Lung (tissue), 12 donors: ENCODE measurements around the gene C18orf54. TPM values are rescaled to one million over a fixed set of nuclear protein-coding genes. Genes with fewer than 3 reads are reported as not detected.
A peak's percentile ranks its signal among the peaks of the same experiment; 100 is the strongest.

Experiments
- ATAC-seq: fragments of 200-7000 bp; cut with Tn5 transposase; one replicate; pipeline ENCODE4 v1.9.1; 2020; ENCODE audit warnings: moderate number of reproducible peaks; ENCODE audit not compliant: insufficient read depth, low FRiP score
- DNase-seq, 3 donors: peaks; one replicate each; pipeline ENCODE4 v3.0.0-alpha.2; 2013 to 2017
- H3K27ac ChIP-seq, 2 donors: one replicate each; pipeline ENCODE4 v1.5.1; 2013; ENCODE audit warnings: mild to moderate bottlenecking in 2 of 2, moderate library complexity in 2 of 2, control low read depth in 1 of 2, inconsistent platforms in 1 of 2, low read depth in 1 of 2, low read length in 1 of 2
- H3K27me3 ChIP-seq, 3 donors: one replicate each; pipeline ENCODE4 v1.5.1; 2013; ENCODE audit warnings: low read length in 2 of 3; ENCODE audit not compliant: control insufficient read depth in 3 of 3, insufficient read depth in 3 of 3
- H3K36me3 ChIP-seq, 4 donors: one replicate each; pipeline ENCODE4 v1.5.1; 2013; ENCODE audit warnings: low read length in 4 of 4, mild to moderate bottlenecking in 1 of 4, moderate library complexity in 1 of 4; ENCODE audit not compliant: control insufficient read depth in 4 of 4, insufficient read depth in 4 of 4
- H3K4me1 ChIP-seq, 5 donors: one replicate each; pipeline ENCODE4 v1.5.1; 2013; ENCODE audit warnings: low read length in 5 of 5, mild to moderate bottlenecking in 2 of 5, moderate library complexity in 1 of 5; ENCODE audit not compliant: control insufficient read depth in 5 of 5, insufficient read depth in 5 of 5
- H3K4me3 ChIP-seq: one replicate; pipeline ENCODE4 v1.5.1; 2013; ENCODE audit warnings: mild to moderate bottlenecking, control low read depth, moderate library complexity
- H3K9ac ChIP-seq, 2 donors: one replicate each; pipeline ENCODE4 v1.5.1; 2013; ENCODE audit warnings: low read length in 2 of 2, control low read depth in 1 of 2; ENCODE audit not compliant: insufficient read depth in 1 of 2
- H3K9me3 ChIP-seq, 4 donors: one replicate each; pipeline ENCODE4 v1.5.1; 2013; ENCODE audit warnings: low read length in 3 of 4, mild to moderate bottlenecking in 1 of 4, moderate library complexity in 1 of 4; ENCODE audit not compliant: control insufficient read depth in 4 of 4, insufficient read depth in 3 of 4
- WGBS, 2 donors: extraction: QIAGEN DNeasy Blood & Tissue Kit; methylation state at CpG; one replicate each; pipeline ENCODE4 v1.1.7; 2013; 5-methylcytosine and 5-hydroxymethylcytosine counted together
- polyA plus RNA-seq, 2 donors: library from polyadenylated mRNA; stranded (reverse); fragments of 200-250 nt; gene quantifications; one replicate each; pipeline ENCODE4 v1.2.1, GENCODE V29; 2013
- total RNA-seq, 2 donors: library from RNA; depleted of rRNA in 1 of 2; stranded (reverse); fragments of >200 nt in 1 of 2; gene quantifications; one replicate each; pipeline ENCODE4 v1.2.1, GENCODE V29; 2014 to 2021
- TF ChIP-seq, protein P1 (sequence below): IDR thresholded peaks from 2 replicates; pipeline ENCODE4 v1.5.1; 2012; ENCODE audit warnings: mild to moderate bottlenecking; ENCODE audit errors: control extremely low read depth, extremely low read depth
- donor health status: control.
- donor health status: control.
- donor health status: Bipolar disorder and iron deficiency.
- donor health status: healthy.
- donor health status: DM: yes; HTN: yes; CAD: no.

Gene C18orf54
- total and polyA plus RNA-seq, 4 donors = 0.49 to 11.6 (median 1.3) TPM

- Histone ChIP-seq H3K9me3 (no peaks in the 10 kb centered on the region), H3K27ac (no peak overlapping the region), H3K27me3 (no peaks in the 10 kb centered on the region), H3K4me3 (no peak overlapping the region), H3K36me3 (peaks cover 0 to 4% (median 0%) of the 10 kb centered on the region in 4 donors), H3K4me1 (peaks cover 0 to 12% (median 3%) of the 10 kb centered on the region in 5 donors), H3K9ac (peak overlapping the region; percentile 91)
- no peak for ATAC-seq
- DNase-seq = peak in 2 of 3 donors; percentile 40 to 57
- TF ChIP-seq, protein P1, sequence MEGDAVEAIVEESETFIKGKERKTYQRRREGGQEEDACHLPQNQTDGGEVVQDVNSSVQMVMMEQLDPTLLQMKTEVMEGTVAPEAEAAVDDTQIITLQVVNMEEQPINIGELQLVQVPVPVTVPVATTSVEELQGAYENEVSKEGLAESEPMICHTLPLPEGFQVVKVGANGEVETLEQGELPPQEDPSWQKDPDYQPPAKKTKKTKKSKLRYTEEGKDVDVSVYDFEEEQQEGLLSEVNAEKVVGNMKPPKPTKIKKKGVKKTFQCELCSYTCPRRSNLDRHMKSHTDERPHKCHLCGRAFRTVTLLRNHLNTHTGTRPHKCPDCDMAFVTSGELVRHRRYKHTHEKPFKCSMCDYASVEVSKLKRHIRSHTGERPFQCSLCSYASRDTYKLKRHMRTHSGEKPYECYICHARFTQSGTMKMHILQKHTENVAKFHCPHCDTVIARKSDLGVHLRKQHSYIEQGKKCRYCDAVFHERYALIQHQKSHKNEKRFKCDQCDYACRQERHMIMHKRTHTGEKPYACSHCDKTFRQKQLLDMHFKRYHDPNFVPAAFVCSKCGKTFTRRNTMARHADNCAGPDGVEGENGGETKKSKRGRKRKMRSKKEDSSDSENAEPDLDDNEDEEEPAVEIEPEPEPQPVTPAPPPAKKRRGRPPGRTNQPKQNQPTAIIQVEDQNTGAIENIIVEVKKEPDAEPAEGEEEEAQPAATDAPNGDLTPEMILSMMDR = no peak
- 81 to 83% methylated on average over 6 of the region's 6 CpGs for WGBS, 2 donors
These were observed 1.5 kb downstream of the C18orf54 start for GRCh38 chr18:54359233-54359632.

DNA sequence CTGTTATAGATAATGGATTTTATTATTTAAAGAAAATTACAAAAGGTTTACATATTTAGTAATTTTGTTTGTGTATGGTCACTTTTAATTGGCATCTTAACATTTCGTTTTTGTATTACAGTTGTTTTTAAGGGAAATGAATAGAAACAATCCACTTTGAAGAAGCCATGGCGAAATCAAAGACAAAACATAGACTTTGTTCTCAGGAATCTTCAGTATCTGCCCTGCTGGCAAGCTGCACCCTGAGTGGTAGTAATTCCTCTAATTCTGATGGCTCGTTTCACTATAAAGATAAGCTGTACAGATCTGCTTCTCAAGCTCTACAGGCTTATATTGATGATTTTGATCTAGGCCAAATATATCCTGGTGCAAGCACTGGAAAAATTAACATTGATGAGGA lies 2.7 kb downstream of the C18orf54 start:
- no peak overlapping the region for H3K4me3 ChIP-seq
- H3K4me1 ChIP-seq = peaks cover 0 to 12% (median 3%) of the 10 kb centered on the region in 5 donors
- 88 to 94% methylated on average over 3 of the region's 3 CpGs for WGBS, 2 donors
- TF ChIP-seq, protein P1 = no peak
- no peak overlapping the region for H3K9ac ChIP-seq
- H3K36me3 ChIP-seq = peaks cover 0 to 4% (median 0%) of the 10 kb centered on the region in 4 donors
- H3K27me3 ChIP-seq = no peaks in the 10 kb centered on the region
- H3K27ac ChIP-seq = no peak overlapping the region
- no peak for DNase-seq
- no peak for ATAC-seq
- H3K9me3 ChIP-seq = no peaks in the 10 kb centered on the region

- no peaks in the 10 kb centered on the region for H3K27me3 ChIP-seq
These were observed 20.4 kb downstream of the C18orf54 start for GRCh38 chr18:54378057-54378456.

More at GRCh38 chr18:54378057-54378456, 20.4 kb downstream of the C18orf54 start:
- Histone ChIP-seq H3K27ac (no peak overlapping the region), H3K9ac (no peak overlapping the region), H3K9me3 (no peaks in the 10 kb centered on the region), H3K36me3 (peaks cover 0 to 6% (median 3%) of the 10 kb centered on the region in 4 donors), H3K4me1 (no peaks in the 10 kb centered on the region), H3K4me3 (no peak overlapping the region)
- WGBS, 2 donors = 91 to 94% methylated on average over 4 of the region's 4 CpGs
- DNase-seq (no peak), ATAC-seq (no peak)
- TF ChIP-seq, protein P1 = no peak
